Stomach (tissue), 4 donors: ENCODE results near the gene PLEKHM3.

ENCODE experiments used
- CTCF ChIP-seq, 7 experiments: fragments of 450-650 bp in 4 of 7; fragments of 200-600 bp in 3 of 7; sonication (generic) in 3 of 7; IDR thresholded peaks; one replicate each; pipeline ENCODE4 v1.5.1; 2016 to 2019; ENCODE audit warnings: antibody characterized with exemption in 7 of 7, control low read depth in 2 of 7, mild to moderate bottlenecking in 1 of 7
- POLR2A ChIP-seq, 4 donors: fragments of 450-650 bp; IDR thresholded peaks; one replicate each; pipeline ENCODE4 v1.6.1; 2016; ENCODE audit warnings: antibody characterized with exemption in 4 of 4, control low read depth in 2 of 4, mild to moderate bottlenecking in 1 of 4, moderate library complexity in 1 of 4
- POLR2AphosphoS5 ChIP-seq, 3 donors: sonication (generic); formaldehyde crosslinking; IDR thresholded peaks; one replicate each; pipeline ENCODE4 v1.6.1; 2016; ENCODE audit warnings: antibody characterized with exemption in 3 of 3

GRCh38 chr2:208037564-208038487, 12.5 kb upstream of the PLEKHM3 start:
- TF ChIP-seq POLR2A (IDR thresholded peaks at IDR 0.05) (no peak), CTCF (IDR thresholded peaks at IDR 0.05) (no peak), POLR2AphosphoS5 (IDR thresholded peaks at IDR 0.05) (no peak)
